WTC11 (cell line): ENCODE measurements around the gene CXCL5.

Experiments used
- FOXK1 ChIP-seq: sonication (generic); formaldehyde crosslinking; IDR thresholded peaks from 2 replicates; pipeline ENCODE4 v1.8.0; 2022; ENCODE audit warnings: mild to moderate bottlenecking, moderate library complexity, missing genetic modification reagents
- ZNF423 ChIP-seq: fragments of 250-450 bp; sonication (Bioruptor Pico); IDR thresholded peaks from 2 replicates; pipeline ENCODE4 v2.1.2; 2022; ENCODE audit warnings: mild to moderate bottlenecking, moderate library complexity
- TF ChIP-seq, protein P1 (sequence below): fragments of 200-600 bp; IDR thresholded peaks from 2 replicates; pipeline ENCODE4 v1.8.0; 2022; ENCODE audit warnings: antibody characterized with exemption
- TF ChIP-seq, protein P2 (sequence below): sonication (generic); formaldehyde crosslinking; IDR thresholded peaks from 2 replicates; pipeline ENCODE4 v1.8.0; 2022; ENCODE audit warnings: mild to moderate bottlenecking, missing genetic modification reagents

DNA sequence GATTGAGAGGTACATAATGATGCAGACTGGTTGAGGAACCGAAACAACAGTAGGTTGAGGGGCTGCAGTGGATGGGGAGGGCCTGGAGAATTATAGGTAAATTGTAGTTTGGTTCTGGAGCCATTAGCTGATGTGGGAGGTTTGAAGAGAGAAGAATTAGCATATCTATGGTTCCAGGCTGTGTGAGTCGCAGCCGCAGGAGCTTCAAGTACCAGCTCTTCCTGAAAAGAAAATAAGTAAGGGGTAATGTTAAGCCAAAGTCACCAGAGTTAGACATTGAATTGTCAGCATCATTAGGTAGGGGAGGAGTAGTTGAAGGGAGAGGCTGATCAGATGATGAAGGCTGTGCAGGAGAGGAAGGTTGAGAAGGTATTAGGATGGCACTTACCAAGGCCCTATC lies 46.1 kb downstream of the CXCL5 start:
- TF ChIP-seq, protein P1, sequence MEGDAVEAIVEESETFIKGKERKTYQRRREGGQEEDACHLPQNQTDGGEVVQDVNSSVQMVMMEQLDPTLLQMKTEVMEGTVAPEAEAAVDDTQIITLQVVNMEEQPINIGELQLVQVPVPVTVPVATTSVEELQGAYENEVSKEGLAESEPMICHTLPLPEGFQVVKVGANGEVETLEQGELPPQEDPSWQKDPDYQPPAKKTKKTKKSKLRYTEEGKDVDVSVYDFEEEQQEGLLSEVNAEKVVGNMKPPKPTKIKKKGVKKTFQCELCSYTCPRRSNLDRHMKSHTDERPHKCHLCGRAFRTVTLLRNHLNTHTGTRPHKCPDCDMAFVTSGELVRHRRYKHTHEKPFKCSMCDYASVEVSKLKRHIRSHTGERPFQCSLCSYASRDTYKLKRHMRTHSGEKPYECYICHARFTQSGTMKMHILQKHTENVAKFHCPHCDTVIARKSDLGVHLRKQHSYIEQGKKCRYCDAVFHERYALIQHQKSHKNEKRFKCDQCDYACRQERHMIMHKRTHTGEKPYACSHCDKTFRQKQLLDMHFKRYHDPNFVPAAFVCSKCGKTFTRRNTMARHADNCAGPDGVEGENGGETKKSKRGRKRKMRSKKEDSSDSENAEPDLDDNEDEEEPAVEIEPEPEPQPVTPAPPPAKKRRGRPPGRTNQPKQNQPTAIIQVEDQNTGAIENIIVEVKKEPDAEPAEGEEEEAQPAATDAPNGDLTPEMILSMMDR: no peak
- no peak for TF ChIP-seq FOXK1
- no peak for TF ChIP-seq ZNF423
- TF ChIP-seq, protein P2, sequence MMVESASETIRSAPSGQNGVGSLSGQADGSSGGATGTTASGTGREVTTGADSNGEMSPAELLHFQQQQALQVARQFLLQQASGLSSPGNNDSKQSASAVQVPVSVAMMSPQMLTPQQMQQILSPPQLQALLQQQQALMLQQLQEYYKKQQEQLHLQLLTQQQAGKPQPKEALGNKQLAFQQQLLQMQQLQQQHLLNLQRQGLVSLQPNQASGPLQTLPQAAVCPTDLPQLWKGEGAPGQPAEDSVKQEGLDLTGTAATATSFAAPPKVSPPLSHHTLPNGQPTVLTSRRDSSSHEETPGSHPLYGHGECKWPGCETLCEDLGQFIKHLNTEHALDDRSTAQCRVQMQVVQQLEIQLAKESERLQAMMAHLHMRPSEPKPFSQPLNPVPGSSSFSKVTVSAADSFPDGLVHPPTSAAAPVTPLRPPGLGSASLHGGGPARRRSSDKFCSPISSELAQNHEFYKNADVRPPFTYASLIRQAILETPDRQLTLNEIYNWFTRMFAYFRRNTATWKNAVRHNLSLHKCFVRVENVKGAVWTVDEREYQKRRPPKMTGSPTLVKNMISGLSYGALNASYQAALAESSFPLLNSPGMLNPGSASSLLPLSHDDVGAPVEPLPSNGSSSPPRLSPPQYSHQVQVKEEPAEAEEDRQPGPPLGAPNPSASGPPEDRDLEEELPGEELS (CRISPR knock-in tag): no peak
